HEK293T (cell line): ENCODE data around the gene SLC6A11.

Experiments used
- CTCF ChIA-PET: fragments of 350-600 bp; formaldehyde crosslinking; extraction: SDS; loops from one replicate; lab custom pipeline; 2021; ENCODE audit warnings: antibody characterized with exemption, inconsistent platforms; lab: Yijun Ruan, JAX
- POLR2A ChIA-PET: fragments of 350-600 bp; formaldehyde crosslinking; extraction: SDS; loops from one replicate; lab custom pipeline; 2020; ENCODE audit warnings: antibody characterized with exemption, inconsistent platforms; lab: Yijun Ruan, JAX
- DNase-seq: peaks from one replicate; pipeline ENCODE4 v3.0.0; 2012; ENCODE audit warnings: mixed read lengths; ENCODE audit errors: extremely low spot score
- ARNT ChIP-seq: fragments of 450-650 bp; IDR thresholded peaks from 2 replicates; pipeline ENCODE4 v1.6.1; 2017; ENCODE audit warnings: mild to moderate bottlenecking
- BHLHE40 ChIP-seq: fragments of 450-650 bp; IDR thresholded peaks from 2 replicates; pipeline ENCODE4 v1.6.1; 2016; ENCODE audit warnings: mild to moderate bottlenecking, moderate library complexity, borderline replicate concordance
- CTBP1 ChIP-seq: fragments of 450-650 bp; IDR thresholded peaks from 2 replicates; pipeline ENCODE4 v1.6.1; 2016; ENCODE audit warnings: borderline replicate concordance
- ELF4 ChIP-seq: fragments of 450-650 bp; IDR thresholded peaks from 2 replicates; pipeline ENCODE4 v1.6.1; 2017; ENCODE audit warnings: antibody characterized with exemption
- FOXA1 ChIP-seq: fragments of 450-650 bp; IDR thresholded peaks from 2 replicates; pipeline ENCODE4 v1.6.1; 2016; ENCODE audit warnings: mild to moderate bottlenecking
- FOXK2 ChIP-seq: fragments of 450-650 bp; IDR thresholded peaks from 2 replicates; pipeline ENCODE4 v1.6.1; 2016; ENCODE audit warnings: mild to moderate bottlenecking
- FOXM1 ChIP-seq: fragments of 450-650 bp; IDR thresholded peaks from 2 replicates; pipeline ENCODE4 v1.6.1; 2017; ENCODE audit warnings: mild to moderate bottlenecking, borderline replicate concordance
- HDGF ChIP-seq: fragments of 450-650 bp; IDR thresholded peaks from 2 replicates; pipeline ENCODE4 v1.6.1; 2017; ENCODE audit warnings: antibody characterized with exemption, borderline replicate concordance
- L3MBTL2 ChIP-seq: fragments of 450-650 bp; conservative IDR thresholded peaks from 2 replicates; pipeline ENCODE4 v1.6.1; 2016; ENCODE audit warnings: mild to moderate bottlenecking
- LEF1 ChIP-seq: fragments of 450-650 bp; IDR thresholded peaks from 2 replicates; pipeline ENCODE4 v1.6.1; 2017; ENCODE audit warnings: mild to moderate bottlenecking, borderline replicate concordance
- NFRKB ChIP-seq: fragments of 450-650 bp; IDR thresholded peaks from 2 replicates; pipeline ENCODE4 v1.6.1; 2016; ENCODE audit warnings: mild to moderate bottlenecking, moderate library complexity
- PKNOX1 ChIP-seq: fragments of 450-650 bp; IDR thresholded peaks from 2 replicates; pipeline ENCODE4 v1.6.1; 2016
- SP1 ChIP-seq: fragments of 450-650 bp; IDR thresholded peaks from 2 replicates; pipeline ENCODE4 v1.6.1; 2017
- SUZ12 ChIP-seq: fragments of 450-650 bp; IDR thresholded peaks from 2 replicates; pipeline ENCODE4 v1.6.1; 2016; ENCODE audit warnings: mild to moderate bottlenecking
- TARDBP ChIP-seq: fragments of 450-650 bp; IDR thresholded peaks from 2 replicates; pipeline ENCODE4 v1.6.1; 2016
- ZNF384 ChIP-seq: fragments of 450-650 bp; IDR thresholded peaks from 2 replicates; pipeline ENCODE4 v1.6.1; 2016

Gene SLC6A11

DNA sequence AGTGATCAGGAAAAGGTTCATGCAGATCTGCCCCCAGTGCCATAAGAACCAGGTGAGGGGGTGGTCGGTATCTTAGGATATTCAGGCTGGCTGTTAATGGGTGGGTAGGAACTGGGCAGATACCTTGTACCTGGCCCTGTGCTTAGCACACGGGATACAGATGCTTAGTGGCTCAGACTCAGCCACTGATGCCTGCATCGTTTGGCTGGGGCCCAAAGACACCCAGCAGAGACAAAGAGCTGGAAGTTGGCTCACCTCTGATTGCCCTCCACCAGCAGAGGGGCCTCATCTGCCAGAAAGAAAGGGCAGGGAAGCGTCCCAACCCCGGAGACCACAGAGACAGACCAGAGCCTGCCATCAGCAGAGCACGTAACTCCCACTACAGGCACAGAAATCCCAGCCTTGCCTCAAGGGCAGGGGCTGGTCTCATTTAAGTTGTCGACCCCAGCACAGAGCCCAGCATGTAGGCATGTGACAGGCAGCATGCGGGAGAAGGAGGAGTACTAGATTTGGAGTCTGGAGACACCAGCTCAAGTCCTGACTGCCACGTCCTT, 112.5 kb downstream of the SLC6A11 start:
- ChIA-PET CTCF (no interaction called here), POLR2A (no interaction called here)
- TF ChIP-seq LEF1 (no peak), FOXM1 (no peak)
- no peak for DNase-seq

GRCh38 chr3:10928961-10929471, 113.0 kb downstream of the SLC6A11 start:
- ChIA-PET POLR2A (no interaction called here), CTCF (no interaction called here)
- TF ChIP-seq LEF1 (no peak), NFRKB (no peak), L3MBTL2 (no peak), BHLHE40 (no peak), FOXM1 (no peak), ELF4 (no peak), ARNT (no peak)
- DNase-seq: no peak

DNA sequence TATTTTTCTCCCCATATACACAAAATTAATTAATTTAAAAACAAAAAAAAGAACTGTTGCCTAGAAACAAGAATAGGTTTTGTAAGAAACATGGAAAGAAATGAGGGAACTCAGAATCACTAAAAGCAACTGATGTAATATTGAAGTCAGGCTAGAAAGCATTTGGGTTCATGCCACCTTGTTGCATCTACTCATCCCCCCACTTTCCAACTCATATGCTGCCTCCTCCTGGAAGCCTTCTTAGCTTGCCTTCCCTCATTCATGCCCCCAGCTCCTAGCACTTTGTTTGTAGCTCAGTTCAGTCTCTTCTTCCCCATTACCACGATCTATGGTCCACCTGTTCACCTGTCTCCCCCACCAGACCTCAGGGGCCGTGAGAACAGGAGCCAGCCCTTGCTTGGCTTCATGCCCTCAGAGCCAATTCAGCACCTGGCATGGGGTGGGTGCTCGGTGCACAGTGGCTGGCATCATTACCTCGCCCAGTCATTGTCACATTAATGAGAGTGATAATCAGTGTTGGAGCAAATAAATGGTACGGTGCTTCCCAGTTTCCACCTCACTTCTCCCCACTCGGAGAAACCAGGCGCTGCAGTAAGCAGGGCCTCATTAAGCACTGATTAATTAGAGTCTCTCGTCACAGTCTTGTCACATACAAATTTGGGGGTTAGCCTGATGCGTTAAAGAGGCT, 114.1 kb downstream of the SLC6A11 start:
- ChIA-PET POLR2A (no interaction called here), CTCF (no interaction called here)
- TF ChIP-seq ELF4 (no peak), SUZ12 (no peak), FOXA1 (no peak), PKNOX1 (no peak), HDGF (no peak), FOXM1 (no peak), SP1 (no peak), FOXK2 (no peak), TARDBP (no peak), L3MBTL2 (no peak), CTBP1 (no peak), BHLHE40 (no peak), NFRKB (no peak), ZNF384 (no peak), LEF1 (no peak), ARNT (no peak)
- no peak for DNase-seq

- DNase-seq: no peak
- POLR2A ChIA-PET: no interaction called here
- TF ChIP-seq FOXM1 (no peak), BHLHE40 (no peak), CTBP1 (no peak), ZNF384 (no peak), SUZ12 (no peak), PKNOX1 (no peak), HDGF (no peak), L3MBTL2 (no peak), SP1 (no peak), TARDBP (no peak), LEF1 (no peak), FOXA1 (no peak), NFRKB (no peak), ELF4 (no peak)
- CTCF ChIA-PET: no interaction called here
Observed at GRCh38 chr3:10930666-10931040, 114.6 kb downstream of the SLC6A11 start.

- POLR2A ChIA-PET: no interaction called here
- CTCF ChIA-PET: no interaction called here
- TF ChIP-seq FOXM1 (no peak), SUZ12 (no peak), LEF1 (no peak), FOXA1 (no peak), BHLHE40 (no peak), SP1 (no peak), HDGF (no peak), CTBP1 (no peak)
- DNase-seq: no peak
Observed at GRCh38 chr3:10932596-10932995, 116.6 kb downstream of the SLC6A11 start.

DNA sequence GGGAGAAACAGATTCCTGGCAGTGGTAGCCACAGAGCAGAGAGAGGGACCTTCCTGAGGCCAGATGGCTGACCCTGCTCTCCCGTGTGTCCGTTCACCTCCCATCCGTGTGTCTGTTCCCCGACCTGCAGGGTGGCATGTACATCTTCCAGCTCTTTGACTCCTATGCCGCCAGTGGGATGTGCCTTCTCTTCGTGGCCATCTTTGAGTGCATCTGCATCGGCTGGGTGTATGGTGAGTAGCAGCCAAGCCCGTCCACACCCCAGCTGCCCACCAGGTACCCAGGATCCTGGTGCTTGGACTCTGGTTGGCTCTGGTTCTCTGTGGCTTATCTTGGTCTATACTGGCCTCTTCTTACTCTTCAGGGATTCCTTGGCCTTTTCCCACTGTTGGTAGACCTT, 117.0 kb downstream of the SLC6A11 start:
- POLR2A ChIA-PET: no interaction called here
- TF ChIP-seq FOXM1: no peak
- no peak for TF ChIP-seq ELF4
- TF ChIP-seq L3MBTL2: no peak
- TF ChIP-seq ARNT: no peak
- no peak for DNase-seq
- CTCF ChIA-PET: interaction anchor here (0.6 kb wide), 1 partner anchor 18 kb away, joined by 3 read pairs; no protein-coding TSS in a partner anchor

GRCh38 chr3:10933470-10933804, 117.4 kb downstream of the SLC6A11 start:
- TF ChIP-seq ZNF384: no peak
- TF ChIP-seq FOXA1: no peak
- TF ChIP-seq SP1: no peak
- TF ChIP-seq HDGF: no peak
- TF ChIP-seq TARDBP: no peak
- no peak for TF ChIP-seq CTBP1
- ChIA-PET CTCF (interaction anchor here (0.6 kb wide), 1 partner anchor 19 kb away, joined by 3 read pairs; no protein-coding TSS in a partner anchor), POLR2A (no interaction called here)
- DNase-seq: no peak
